HEK293 (cell line): ENCODE results near the gene RNASE8.

Source experiments
- CTCF ChIP-seq: fragments of 450-650 bp; formaldehyde crosslinking; IDR thresholded peaks from 2 replicates; pipeline ENCODE4 v1.5.1; 2016; ENCODE audit warnings: missing biosample characterization, missing genetic modification characterization
- ZBTB26 ChIP-seq: fragments of 450-650 bp; formaldehyde crosslinking; optimal IDR thresholded peaks from 2 replicates; pipeline ENCODE3; 2016; ENCODE audit warnings: missing biosample characterization, mild to moderate bottlenecking, missing genetic modification characterization
- ZNF133 ChIP-seq: fragments of 450-650 bp; formaldehyde crosslinking; IDR thresholded peaks from 2 replicates; pipeline ENCODE4 v1.5.1; 2016; ENCODE audit warnings: missing biosample characterization, missing genetic modification characterization
- ZNF274 ChIP-seq, 2 experiments: fragments of 200-500 bp in 1 of 2; fragments of 450-650 bp in 1 of 2; sonication (Bioruptor generic) in 1 of 2; formaldehyde crosslinking in 1 of 2; IDR thresholded peaks; 2 replicates each; pipeline versions ENCODE4 v1.5.1 to v1.6.1; 2014 to 2016; ENCODE audit warnings: borderline replicate concordance in 1 of 2, inconsistent platforms in 1 of 2, low read length in 1 of 2, missing biosample characterization in 1 of 2, missing genetic modification characterization in 1 of 2
- ZNF561 ChIP-seq: fragments of 450-650 bp; IDR thresholded peaks from 2 replicates; pipeline ENCODE4 v1.5.1; 2018; ENCODE audit warnings: missing biosample characterization, missing genetic modification characterization, borderline replicate concordance
- TF ChIP-seq, protein P1 (sequence below): fragments of 450-650 bp; formaldehyde crosslinking; IDR thresholded peaks from 2 replicates; pipeline ENCODE4 v1.5.1; 2016; ENCODE audit warnings: missing biosample characterization, missing genetic modification characterization

DNA sequence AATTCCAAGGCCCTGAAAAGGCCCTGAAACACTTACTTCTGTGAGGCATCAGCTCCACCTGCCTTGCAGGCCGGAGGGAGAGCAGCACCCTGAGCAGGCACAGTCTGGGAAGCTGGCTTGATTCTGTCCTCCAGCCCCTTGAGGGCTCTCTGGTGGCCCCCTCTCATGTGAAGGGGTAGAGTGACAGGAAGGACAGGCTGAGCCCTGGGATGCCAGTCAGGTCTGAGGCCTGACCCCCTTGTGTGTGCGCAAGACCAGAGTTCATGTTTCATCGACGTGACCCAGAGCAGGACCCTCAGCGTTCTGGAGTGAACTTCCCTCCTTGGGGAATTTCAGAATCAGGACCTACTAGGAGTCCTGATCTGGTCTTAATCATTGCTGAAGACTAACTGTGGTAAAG lies 1.3 kb downstream of the RNASE8 start:
- TF ChIP-seq, protein P1, sequence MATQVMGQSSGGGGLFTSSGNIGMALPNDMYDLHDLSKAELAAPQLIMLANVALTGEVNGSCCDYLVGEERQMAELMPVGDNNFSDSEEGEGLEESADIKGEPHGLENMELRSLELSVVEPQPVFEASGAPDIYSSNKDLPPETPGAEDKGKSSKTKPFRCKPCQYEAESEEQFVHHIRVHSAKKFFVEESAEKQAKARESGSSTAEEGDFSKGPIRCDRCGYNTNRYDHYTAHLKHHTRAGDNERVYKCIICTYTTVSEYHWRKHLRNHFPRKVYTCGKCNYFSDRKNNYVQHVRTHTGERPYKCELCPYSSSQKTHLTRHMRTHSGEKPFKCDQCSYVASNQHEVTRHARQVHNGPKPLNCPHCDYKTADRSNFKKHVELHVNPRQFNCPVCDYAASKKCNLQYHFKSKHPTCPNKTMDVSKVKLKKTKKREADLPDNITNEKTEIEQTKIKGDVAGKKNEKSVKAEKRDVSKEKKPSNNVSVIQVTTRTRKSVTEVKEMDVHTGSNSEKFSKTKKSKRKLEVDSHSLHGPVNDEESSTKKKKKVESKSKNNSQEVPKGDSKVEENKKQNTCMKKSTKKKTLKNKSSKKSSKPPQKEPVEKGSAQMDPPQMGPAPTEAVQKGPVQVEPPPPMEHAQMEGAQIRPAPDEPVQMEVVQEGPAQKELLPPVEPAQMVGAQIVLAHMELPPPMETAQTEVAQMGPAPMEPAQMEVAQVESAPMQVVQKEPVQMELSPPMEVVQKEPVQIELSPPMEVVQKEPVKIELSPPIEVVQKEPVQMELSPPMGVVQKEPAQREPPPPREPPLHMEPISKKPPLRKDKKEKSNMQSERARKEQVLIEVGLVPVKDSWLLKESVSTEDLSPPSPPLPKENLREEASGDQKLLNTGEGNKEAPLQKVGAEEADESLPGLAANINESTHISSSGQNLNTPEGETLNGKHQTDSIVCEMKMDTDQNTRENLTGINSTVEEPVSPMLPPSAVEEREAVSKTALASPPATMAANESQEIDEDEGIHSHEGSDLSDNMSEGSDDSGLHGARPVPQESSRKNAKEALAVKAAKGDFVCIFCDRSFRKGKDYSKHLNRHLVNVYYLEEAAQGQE (tag by site-specific recombination), result no peak
- TF ChIP-seq CTCF (tag by site-specific recombination), result no peak
- TF ChIP-seq ZNF133, result no peak
- TF ChIP-seq ZNF274 (IDR thresholded peaks at IDR 0.05; ENCODE audit: low read length), result no peak
- no peak for TF ChIP-seq ZNF274 (tag by site-specific recombination; IDR thresholded peaks at IDR 0.05; ENCODE audit: borderline replicate concordance)
- TF ChIP-seq ZBTB26, result no peak
- TF ChIP-seq ZNF561, result no peak
